ENCODE data around the gene KIAA1549. TPM values are rescaled to one million over a fixed set of nuclear protein-coding genes. Genes with fewer than 3 reads are reported as not detected.

KIAA1549 gene
- total and polyA plus RNA-seq, 10 of the 15 experiments (the other 5 are each of a cell fraction or from before 2014, with no cell fraction given), result 0.02 to 0.82 (median 0.22) TPM

DNA sequence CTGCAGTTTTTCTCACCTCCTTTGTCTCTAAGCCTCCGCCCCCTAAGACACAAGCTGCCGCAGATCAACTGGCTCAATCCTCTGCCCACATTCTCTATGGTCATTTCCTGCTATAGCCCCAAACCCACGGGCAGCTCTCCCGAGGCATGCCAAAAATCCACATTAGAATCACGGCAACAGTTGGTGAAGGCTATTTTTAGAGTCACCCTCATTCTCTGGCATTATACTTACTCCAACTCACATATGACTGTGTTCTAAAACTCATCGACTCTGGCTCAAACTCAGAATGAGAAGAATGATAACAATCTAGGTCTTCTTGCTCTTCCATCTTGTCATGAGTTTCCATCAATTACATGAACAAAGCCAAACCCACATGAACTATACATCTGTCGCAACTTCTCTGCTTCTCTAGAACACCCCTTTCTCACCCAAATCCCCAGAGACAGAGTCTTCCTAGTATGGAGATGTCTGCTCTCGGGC, 10.9 kb upstream of the KIAA1549 start (continued):
- TF ChIP-seq, protein P1, sequence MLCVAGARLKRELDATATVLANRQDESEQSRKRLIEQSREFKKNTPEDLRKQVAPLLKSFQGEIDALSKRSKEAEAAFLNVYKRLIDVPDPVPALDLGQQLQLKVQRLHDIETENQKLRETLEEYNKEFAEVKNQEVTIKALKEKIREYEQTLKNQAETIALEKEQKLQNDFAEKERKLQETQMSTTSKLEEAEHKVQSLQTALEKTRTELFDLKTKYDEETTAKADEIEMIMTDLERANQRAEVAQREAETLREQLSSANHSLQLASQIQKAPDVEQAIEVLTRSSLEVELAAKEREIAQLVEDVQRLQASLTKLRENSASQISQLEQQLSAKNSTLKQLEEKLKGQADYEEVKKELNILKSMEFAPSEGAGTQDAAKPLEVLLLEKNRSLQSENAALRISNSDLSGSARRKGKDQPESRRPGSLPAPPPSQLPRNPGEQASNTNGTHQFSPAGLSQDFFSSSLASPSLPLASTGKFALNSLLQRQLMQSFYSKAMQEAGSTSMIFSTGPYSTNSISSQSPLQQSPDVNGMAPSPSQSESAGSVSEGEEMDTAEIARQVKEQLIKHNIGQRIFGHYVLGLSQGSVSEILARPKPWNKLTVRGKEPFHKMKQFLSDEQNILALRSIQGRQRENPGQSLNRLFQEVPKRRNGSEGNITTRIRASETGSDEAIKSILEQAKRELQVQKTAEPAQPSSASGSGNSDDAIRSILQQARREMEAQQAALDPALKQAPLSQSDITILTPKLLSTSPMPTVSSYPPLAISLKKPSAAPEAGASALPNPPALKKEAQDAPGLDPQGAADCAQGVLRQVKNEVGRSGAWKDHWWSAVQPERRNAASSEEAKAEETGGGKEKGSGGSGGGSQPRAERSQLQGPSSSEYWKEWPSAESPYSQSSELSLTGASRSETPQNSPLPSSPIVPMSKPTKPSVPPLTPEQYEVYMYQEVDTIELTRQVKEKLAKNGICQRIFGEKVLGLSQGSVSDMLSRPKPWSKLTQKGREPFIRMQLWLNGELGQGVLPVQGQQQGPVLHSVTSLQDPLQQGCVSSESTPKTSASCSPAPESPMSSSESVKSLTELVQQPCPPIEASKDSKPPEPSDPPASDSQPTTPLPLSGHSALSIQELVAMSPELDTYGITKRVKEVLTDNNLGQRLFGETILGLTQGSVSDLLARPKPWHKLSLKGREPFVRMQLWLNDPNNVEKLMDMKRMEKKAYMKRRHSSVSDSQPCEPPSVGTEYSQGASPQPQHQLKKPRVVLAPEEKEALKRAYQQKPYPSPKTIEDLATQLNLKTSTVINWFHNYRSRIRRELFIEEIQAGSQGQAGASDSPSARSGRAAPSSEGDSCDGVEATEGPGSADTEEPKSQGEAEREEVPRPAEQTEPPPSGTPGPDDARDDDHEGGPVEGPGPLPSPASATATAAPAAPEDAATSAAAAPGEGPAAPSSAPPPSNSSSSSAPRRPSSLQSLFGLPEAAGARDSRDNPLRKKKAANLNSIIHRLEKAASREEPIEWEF (IDR thresholded peaks at IDR 0.05; ENCODE audit: insufficient replicate concordance, low read depth, low read length), result no peak
- no peak for TF ChIP-seq MTA3 (IDR thresholded peaks at IDR 0.05; ENCODE audit: borderline replicate concordance, low read length)
- no peak for TF ChIP-seq RB1 (IDR thresholded peaks at IDR 0.05; ENCODE audit: borderline replicate concordance)
- TF ChIP-seq POLR2A (IDR thresholded peaks at IDR 0.05; ENCODE audit: low read depth, low read length), result no peak
- no peak for TF ChIP-seq KLF5 (IDR thresholded peaks at IDR 0.05; ENCODE audit: partially characterized antibody)
- TF ChIP-seq ESRRA (IDR thresholded peaks at IDR 0.05; ENCODE audit: low read length), result no peak
- TF ChIP-seq MAX (IDR thresholded peaks at IDR 0.05; ENCODE audit: low read depth, low read length), result no peak
- no peak for TF ChIP-seq ZNF24 (IDR thresholded peaks at IDR 0.05)
- TF ChIP-seq HDGF (IDR thresholded peaks at IDR 0.05), result no peak
